ENCODE results near the gene GPR148.

The GPR148 gene

GRCh38 chr2:130740671-130741070 lies 11.8 kb downstream of the GPR148 start:
- no peak for DNase-seq (ENCODE audit: low read depth in 1 of 2, low spot score in 1 of 2)
- TF ChIP-seq POLR2AphosphoS5 (IDR thresholded peaks at IDR 0.05; ENCODE audit: low read depth) (no peak), GABPA (IDR thresholded peaks at IDR 0.05; ENCODE audit: low read depth) (no peak), CTCF (IDR thresholded peaks at IDR 0.05; ENCODE audit: insufficient read depth, low read length) (no peak), REST (IDR thresholded peaks at IDR 0.05; ENCODE audit: insufficient replicate concordance, low read depth) (no peak)
- no peaks in the 10 kb centered on the region for H3K27me3 ChIP-seq (ENCODE audit: insufficient read depth, poor library complexity, severe bottlenecking)
- H3K4me3 ChIP-seq (replicated peaks; ENCODE audit: insufficient read depth, low read length) = no peak overlapping the region
- H3K27ac ChIP-seq (replicated peaks) = no peak overlapping the region

- no peak for DNase-seq (ENCODE audit: low read depth in 1 of 2, low spot score in 1 of 2)
- TF ChIP-seq GABPA (IDR thresholded peaks at IDR 0.05; ENCODE audit: low read depth) = no peak
- no peak for TF ChIP-seq POLR2AphosphoS5 (IDR thresholded peaks at IDR 0.05; ENCODE audit: low read depth)
- TF ChIP-seq SPI1 (IDR thresholded peaks at IDR 0.05; ENCODE audit: borderline replicate concordance, low read depth) = no peak
- TF ChIP-seq CTCF (IDR thresholded peaks at IDR 0.05; ENCODE audit: insufficient read depth, low read length) = no peak
- TF ChIP-seq REST (IDR thresholded peaks at IDR 0.05; ENCODE audit: insufficient replicate concordance, low read depth) = no peak
- Histone ChIP-seq H3K4me3 (replicated peaks; ENCODE audit: insufficient read depth, low read length) (no peak overlapping the region), H3K27me3 (ENCODE audit: insufficient read depth, poor library complexity, severe bottlenecking) (no peaks in the 10 kb centered on the region), H3K27ac (replicated peaks) (no peak overlapping the region)
These were observed 14.4 kb downstream of the GPR148 start for GRCh38 chr2:130743278-130743677.

- DNase-seq (ENCODE audit: low read depth in 1 of 2, low spot score in 1 of 2) = no peak
- TF ChIP-seq GABPA (IDR thresholded peaks at IDR 0.05; ENCODE audit: low read depth) (no peak), POLR2AphosphoS5 (IDR thresholded peaks at IDR 0.05; ENCODE audit: low read depth) (no peak), SPI1 (IDR thresholded peaks at IDR 0.05; ENCODE audit: borderline replicate concordance, low read depth) (no peak), REST (IDR thresholded peaks at IDR 0.05; ENCODE audit: insufficient replicate concordance, low read depth) (no peak), CTCF (IDR thresholded peaks at IDR 0.05; ENCODE audit: insufficient read depth, low read length) (no peak)
- no peak overlapping the region for H3K27ac ChIP-seq (replicated peaks)
- no peak overlapping the region for H3K4me3 ChIP-seq (replicated peaks; ENCODE audit: insufficient read depth, low read length)
- H3K27me3 ChIP-seq (ENCODE audit: insufficient read depth, poor library complexity, severe bottlenecking) = no peaks in the 10 kb centered on the region
These were observed 15.6 kb downstream of the GPR148 start for GRCh38 chr2:130744287-130745117.

Measured in HL-60 (cell line).